ENCODE measurements around the gene ZFYVE21. TPM values are rescaled to one million over a fixed set of nuclear protein-coding genes. Genes with fewer than 3 reads are reported as not detected.
A peak's percentile ranks its signal among the peaks of the same experiment; 100 is the strongest.

ZFYVE21 gene
- total RNA-seq, 1 experiment from 2014 or later: 93.3 TPM

DNA sequence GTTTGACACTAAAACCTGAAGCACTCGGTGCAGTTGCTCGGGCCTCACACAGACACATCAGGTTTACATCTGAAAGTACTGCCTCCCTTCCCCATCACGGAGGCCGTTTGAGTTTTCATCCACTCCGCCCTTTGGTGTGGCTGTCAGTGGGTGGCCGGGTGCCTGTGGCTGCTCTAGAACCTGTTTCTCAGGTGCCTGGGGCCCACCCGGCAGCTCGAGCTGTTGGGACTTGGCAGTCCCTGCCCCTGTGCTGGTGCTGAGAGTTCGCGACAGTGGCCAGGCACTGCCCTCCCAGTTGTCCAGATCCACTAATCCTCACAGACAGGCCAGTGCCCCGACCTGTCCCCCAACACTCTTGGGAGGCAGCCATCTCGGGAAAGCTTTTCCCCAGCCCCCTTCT, 22.7 kb upstream of the ZFYVE21 start:
- Histone ChIP-seq H3K36me3 (ENCODE audit: low read depth) (peaks cover 50% of the 10 kb centered on the region), H4K20me1 (ENCODE audit: insufficient read depth) (peaks cover 80% of the 10 kb centered on the region)

GRCh38 chr14:103693515-103693914, 22.1 kb upstream of the ZFYVE21 start:
- Histone ChIP-seq H3K4me2 (no peak overlapping the region), H3K27me3 (ENCODE audit: insufficient read depth, low read depth) (no peaks in the 10 kb centered on the region), H3K9me2 (ENCODE audit: insufficient read depth) (no peaks in the 10 kb centered on the region), H3K4me1 (replicated peaks; ENCODE audit: insufficient read depth) (peaks cover 15% of the 10 kb centered on the region), H3F3A (ENCODE audit: insufficient read depth, low read depth) (peaks cover 82% of the 10 kb centered on the region), H2AFZ (no peak overlapping the region), H3K36me3 (ENCODE audit: low read depth) (peaks cover 45% of the 10 kb centered on the region), H3K4me3 (no peak overlapping the region), H3K9me3 (ENCODE audit: insufficient read depth, low read depth) (no peaks in the 10 kb centered on the region), H4K20me1 (ENCODE audit: insufficient read depth) (peaks cover 77% of the 10 kb centered on the region), H3K27ac (peak overlapping the region; percentile 9), H3K79me2 (ENCODE audit: low read depth) (no peaks in the 10 kb centered on the region)
- intact Hi-C loops (cut with micrococcal nuclease; ENCODE audit: unreplicated experiment): loop anchor here (1.0 to 5.0 kb wide), 4 partner anchors 12 to 131 kb away; partner anchors contain the start of genes BAG5, COA8, XRCC3 and ZFYVE21
- no peak for TF ChIP-seq EZH2 (IDR thresholded peaks at IDR 0.05; ENCODE audit: low read depth)
- TF ChIP-seq CTCF (conservative IDR thresholded peaks at IDR 0.05): no peak
- CTCF ChIA-PET: no interaction called here
- DNase-seq: peak; percentile 71 to 99
- no TSS peak for BruUV-seq (replicated peaks)
- POLR2A ChIA-PET (ENCODE audit: unreplicated experiment): interaction anchor here (0.6 to 0.7 kb wide), 3 partner anchors 12 to 130 kb away, joined by 4 to 19 read pairs (median 4); no protein-coding TSS in a partner anchor

More for the DNA sequence above, 22.7 kb upstream of the ZFYVE21 start:
- H3K79me2 ChIP-seq (ENCODE audit: low read depth): no peaks in the 10 kb centered on the region
- no peaks in the 10 kb centered on the region for H3K27me3 ChIP-seq (ENCODE audit: insufficient read depth, low read depth)
- ChIA-PET POLR2A (ENCODE audit: unreplicated experiment) (interaction anchor here (0.6 kb wide), 2 partner anchors 11 to 67 kb away, joined by 4 to 13 read pairs; no protein-coding TSS in a partner anchor), CTCF (no interaction called here)
- H3K4me1 ChIP-seq (replicated peaks; ENCODE audit: insufficient read depth): peaks cover 15% of the 10 kb centered on the region
- BruUV-seq (replicated peaks): TSS peak; percentile 37
- no peak for TF ChIP-seq CTCF (conservative IDR thresholded peaks at IDR 0.05)
- peak in 1 of 2 experiments; percentile 68 for DNase-seq
- H3K27ac ChIP-seq: peak overlapping the region; percentile 9
- peaks cover 87% of the 10 kb centered on the region for H3F3A ChIP-seq (ENCODE audit: insufficient read depth, low read depth)
- no peak overlapping the region for H3K4me3 ChIP-seq
- H2AFZ ChIP-seq: no peak overlapping the region
- no peak overlapping the region for H3K4me2 ChIP-seq
- no peaks in the 10 kb centered on the region for H3K9me3 ChIP-seq (ENCODE audit: insufficient read depth, low read depth)
- intact Hi-C loops (cut with micrococcal nuclease; ENCODE audit: unreplicated experiment): loop anchor here (1.0 to 5.0 kb wide), 4 partner anchors 12 to 131 kb away; partner anchors contain the start of genes BAG5, COA8, XRCC3 and ZFYVE21
- H3K9me2 ChIP-seq (ENCODE audit: insufficient read depth): no peaks in the 10 kb centered on the region

DNA sequence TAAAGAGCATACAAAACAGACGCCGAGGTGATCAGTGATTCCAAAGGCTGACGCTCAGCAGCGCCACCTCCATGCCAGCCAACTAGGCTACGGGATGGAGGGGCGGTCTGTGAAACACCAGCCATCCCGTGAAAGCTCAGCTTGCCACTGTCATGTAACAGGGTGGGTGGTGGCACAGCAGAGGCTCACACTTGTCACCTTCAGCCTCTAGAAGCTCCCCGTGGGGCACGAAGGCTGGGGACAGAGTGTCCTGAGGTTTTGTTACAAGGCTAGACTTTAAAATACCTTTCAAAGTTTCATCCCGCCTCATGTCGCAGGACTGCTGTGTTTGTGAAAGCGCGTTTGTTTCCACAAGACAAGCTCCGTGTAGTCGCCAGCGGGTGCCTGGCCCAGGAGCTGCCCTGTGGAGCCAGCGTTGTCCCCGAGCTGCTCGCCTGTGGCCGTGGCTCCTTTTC, 21.0 kb upstream of the ZFYVE21 start:
- Histone ChIP-seq H3K4me3 (no peak overlapping the region), H3K9me3 (ENCODE audit: insufficient read depth, low read depth) (no peaks in the 10 kb centered on the region), H4K20me1 (ENCODE audit: insufficient read depth) (peaks cover 72% of the 10 kb centered on the region), H3K27me3 (ENCODE audit: insufficient read depth, low read depth) (no peaks in the 10 kb centered on the region), H3F3A (ENCODE audit: insufficient read depth, low read depth) (peaks cover 83% of the 10 kb centered on the region), H3K36me3 (ENCODE audit: low read depth) (peaks cover 36% of the 10 kb centered on the region), H3K27ac (no peak overlapping the region), H3K79me2 (ENCODE audit: low read depth) (no peaks in the 10 kb centered on the region), H3K9me2 (ENCODE audit: insufficient read depth) (no peaks in the 10 kb centered on the region), H2AFZ (no peak overlapping the region), H3K4me2 (no peak overlapping the region), H3K4me1 (replicated peaks; ENCODE audit: insufficient read depth) (peaks cover 15% of the 10 kb centered on the region)
- no TSS peak for BruUV-seq (replicated peaks)
- no peak for DNase-seq
- CTCF ChIA-PET: interaction anchor here (0.6 kb wide), 1 partner anchor 18 kb away, joined by 3 read pairs; no protein-coding TSS in a partner anchor
- intact Hi-C loops (cut with micrococcal nuclease; ENCODE audit: unreplicated experiment): loop anchor here (5.0 kb wide), 1 partner anchor 132 kb away; the partner anchor contains the start of genes BAG5 and COA8
- TF ChIP-seq EZH2 (IDR thresholded peaks at IDR 0.05; ENCODE audit: low read depth) (no peak), CTCF (conservative IDR thresholded peaks at IDR 0.05) (no peak)
- POLR2A ChIA-PET (ENCODE audit: unreplicated experiment): interaction anchor here (0.7 kb wide), 1 partner anchor 583 kb away, joined by 6 read pairs; no protein-coding TSS in a partner anchor
